HG03457 (cell line): ENCODE measurements around the gene INPP4B.

Experiments
- ATAC-seq: cut with Tn5 transposase; IDR thresholded peaks from one replicate; pipeline ENCODE4 v1.9.1; 2021; ENCODE audit warnings: moderate number of reproducible peaks; ENCODE audit not compliant: unreplicated experiment

INPP4B gene

DNA sequence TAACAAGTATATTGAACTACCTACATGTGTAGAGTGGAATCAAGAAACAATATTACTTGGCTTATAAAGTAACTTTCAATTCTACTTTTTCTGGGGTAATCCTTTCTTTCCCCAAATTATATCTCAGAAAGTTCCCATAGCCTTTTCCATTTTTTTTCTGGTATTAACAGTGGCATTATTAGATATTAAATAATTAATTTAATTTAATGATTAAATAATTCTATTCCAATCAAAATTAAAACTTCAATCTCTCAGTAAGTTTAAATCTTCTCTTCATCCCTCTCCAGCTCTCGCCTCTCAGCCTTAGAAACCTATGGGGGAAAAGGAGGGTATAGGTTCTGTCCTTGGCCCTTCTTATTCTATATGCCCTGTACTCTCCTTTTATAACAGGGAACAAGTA is 262.4 kb downstream of the INPP4B start:
- ATAC-seq: no peak

DNA sequence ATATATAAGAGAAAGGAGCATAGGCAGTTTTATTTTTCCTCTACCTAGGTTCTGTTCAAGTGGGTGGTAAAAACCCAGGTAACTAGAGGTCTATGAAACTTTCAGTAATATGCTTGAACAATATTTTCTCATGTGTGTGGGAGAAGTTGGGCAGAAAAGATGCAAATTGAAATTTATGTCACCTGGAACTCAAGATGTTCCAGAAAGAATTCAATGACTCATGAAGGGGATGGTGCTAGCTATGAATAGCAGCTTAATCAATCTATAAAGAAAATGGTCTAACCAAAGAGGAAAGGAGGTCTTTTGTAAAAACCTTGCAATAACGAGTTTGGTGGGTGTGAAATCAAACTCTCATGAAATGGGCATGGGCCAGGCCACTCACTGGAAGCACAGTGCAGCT is 263.8 kb downstream of the INPP4B start:
- ATAC-seq: no peak

DNA sequence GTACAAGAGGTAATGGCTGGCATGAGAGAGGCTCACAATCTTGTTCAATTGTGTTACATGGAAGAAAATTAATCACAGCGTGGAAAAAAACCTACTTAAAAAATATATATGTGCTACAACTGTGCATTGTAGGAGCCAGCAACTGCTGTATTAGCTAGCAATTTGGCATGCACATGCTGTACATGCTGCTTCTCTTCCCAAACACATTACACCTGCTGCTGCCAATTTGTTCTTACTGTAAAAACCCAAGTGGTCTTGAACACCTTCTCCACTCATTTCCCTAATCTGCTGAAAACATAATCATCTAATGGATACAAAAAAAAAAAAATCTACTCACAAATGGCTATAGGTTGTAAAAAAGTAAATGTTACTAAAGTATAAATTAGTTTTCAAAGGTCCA is 264.2 kb downstream of the INPP4B start:
- no peak for ATAC-seq

- no peak for ATAC-seq
Observed at GRCh38 chr4:142579443-142579842, 266.7 kb downstream of the INPP4B start.

- ATAC-seq: no peak
Observed at GRCh38 chr4:142574306-142574705, 271.8 kb downstream of the INPP4B start.

DNA sequence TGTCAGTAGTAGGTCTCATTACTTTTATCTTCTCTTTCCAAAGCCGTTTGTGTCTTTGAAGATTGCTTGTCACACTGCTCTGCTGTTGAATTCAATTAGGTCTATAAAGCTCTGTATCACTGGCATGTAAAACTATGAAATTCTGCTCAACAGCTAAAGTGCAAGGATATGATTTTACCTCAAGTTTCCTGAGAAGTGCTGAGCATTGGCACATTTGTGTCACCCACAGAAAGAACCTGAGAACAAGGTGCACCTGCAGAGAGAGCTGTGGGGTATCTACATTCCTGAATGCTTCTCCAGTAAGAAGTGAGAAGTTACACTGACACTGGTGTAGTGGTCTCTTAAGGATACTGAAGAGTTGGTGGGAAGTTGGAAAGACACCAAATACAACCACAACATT is 274.0 kb downstream of the INPP4B start:
- no peak for ATAC-seq

GRCh38 chr4:142567620-142568451 is 278.3 kb downstream of the INPP4B start:
- ATAC-seq: no peak

DNA sequence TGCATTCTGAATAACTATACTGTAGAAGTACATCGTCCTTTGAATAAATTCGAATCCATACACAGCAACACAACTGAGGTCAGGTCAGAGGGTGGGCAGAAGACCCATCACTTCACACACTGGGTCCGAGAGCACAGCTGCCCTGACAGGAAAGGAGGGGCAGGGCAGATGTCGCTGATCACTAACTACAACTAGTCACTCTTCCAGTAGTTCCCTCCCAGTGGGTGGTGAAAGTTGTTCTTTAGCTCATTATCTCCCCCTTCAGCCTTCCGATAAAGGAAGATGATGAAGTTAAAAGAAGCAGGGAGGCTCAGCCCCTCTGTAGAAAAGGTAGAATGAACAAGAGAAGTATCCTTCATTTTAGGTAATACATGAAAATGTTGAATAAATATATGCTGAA is 278.9 kb downstream of the INPP4B start:
- no peak for ATAC-seq

- ATAC-seq: no peak
Observed at GRCh38 chr4:142566777-142567176, 279.3 kb downstream of the INPP4B start.

DNA sequence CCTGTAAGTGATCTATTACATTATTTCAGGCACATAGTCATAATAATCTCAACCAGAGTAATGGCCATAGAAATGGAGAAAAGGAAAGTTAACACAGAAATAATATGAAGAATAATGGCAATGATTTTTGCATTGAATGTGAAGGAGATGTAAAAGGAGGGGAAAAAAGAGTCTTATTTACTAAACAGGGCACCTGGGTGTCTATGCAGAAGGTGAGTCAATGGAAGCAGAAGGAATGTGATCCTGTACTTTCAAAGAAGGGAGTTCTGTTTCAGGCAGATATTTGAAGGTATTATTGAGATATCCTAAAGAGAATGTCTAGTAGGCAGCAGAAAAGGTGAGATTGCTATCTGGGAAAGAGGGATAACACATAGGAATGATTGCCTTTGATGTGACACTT is 279.9 kb downstream of the INPP4B start:
- ATAC-seq: no peak

GRCh38 chr4:142565771-142566170 is 280.3 kb downstream of the INPP4B start:
- ATAC-seq: no peak

- no peak for ATAC-seq
Observed at GRCh38 chr4:142563682-142564291, 282.3 kb downstream of the INPP4B start.

- ATAC-seq: no peak
Observed at GRCh38 chr4:142559986-142560385, 286.1 kb downstream of the INPP4B start.

GRCh38 chr4:142558851-142559250 is 287.2 kb downstream of the INPP4B start:
- no peak for ATAC-seq

DNA sequence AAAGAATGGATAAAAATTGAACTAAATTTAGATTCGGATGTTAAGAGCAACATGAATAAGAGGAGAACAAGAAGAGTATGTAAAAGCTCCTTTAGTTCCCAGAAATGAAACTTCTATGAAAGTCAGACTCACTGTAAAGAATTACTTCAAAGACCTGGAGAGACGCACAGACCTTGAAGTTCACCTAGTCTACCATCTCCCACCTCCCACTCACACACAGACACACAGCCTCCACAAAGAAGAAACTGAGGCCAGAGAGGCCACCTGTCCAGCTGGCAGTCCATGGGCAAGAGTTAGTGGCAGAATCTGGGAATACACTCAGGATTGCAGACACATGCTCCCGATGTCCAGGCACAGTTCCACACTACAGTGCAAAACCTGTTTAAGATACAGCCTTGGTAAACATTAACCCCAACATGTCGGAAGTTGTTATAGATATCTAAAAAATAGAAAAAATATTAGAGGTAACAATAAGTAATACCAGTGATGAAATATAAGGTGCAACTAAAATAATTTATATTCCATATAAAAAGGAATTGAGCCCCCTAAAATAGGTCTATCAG is 288.8 kb downstream of the INPP4B start:
- no peak for ATAC-seq

DNA sequence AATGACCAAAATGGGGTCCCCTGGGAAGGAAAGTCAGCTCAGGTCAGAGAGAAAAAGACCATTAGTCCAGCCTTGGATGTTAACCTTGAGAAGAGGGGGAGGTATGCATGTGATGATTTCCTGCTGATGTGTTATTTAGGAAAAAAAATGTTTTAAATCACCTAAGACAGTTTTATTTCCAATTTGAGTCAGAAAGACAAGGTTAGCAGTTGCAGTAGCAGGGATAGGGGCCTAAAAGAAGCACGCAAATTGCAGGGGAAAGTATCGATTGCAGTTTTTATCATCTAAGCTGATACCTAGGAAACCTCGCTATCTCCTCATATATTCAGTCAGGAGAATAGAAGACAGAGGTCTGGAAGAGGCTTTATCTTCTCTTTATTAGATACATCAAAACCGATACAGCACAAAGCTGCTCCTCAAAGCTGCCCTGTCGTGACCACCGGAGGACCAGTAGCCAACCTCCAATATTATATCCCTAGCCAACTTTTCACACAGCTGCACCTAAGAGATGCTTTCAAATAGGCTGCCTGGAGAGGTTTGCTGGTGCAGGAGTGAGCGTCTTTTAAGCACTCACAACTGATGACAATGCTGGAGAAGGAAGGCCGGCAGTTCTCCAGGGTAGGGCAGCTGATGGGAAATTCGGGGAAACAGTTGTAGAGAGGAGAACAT is 289.4 kb downstream of the INPP4B start:
- ATAC-seq: no peak

GRCh38 chr4:142556048-142556447 is 290.1 kb downstream of the INPP4B start:
- ATAC-seq: no peak

DNA sequence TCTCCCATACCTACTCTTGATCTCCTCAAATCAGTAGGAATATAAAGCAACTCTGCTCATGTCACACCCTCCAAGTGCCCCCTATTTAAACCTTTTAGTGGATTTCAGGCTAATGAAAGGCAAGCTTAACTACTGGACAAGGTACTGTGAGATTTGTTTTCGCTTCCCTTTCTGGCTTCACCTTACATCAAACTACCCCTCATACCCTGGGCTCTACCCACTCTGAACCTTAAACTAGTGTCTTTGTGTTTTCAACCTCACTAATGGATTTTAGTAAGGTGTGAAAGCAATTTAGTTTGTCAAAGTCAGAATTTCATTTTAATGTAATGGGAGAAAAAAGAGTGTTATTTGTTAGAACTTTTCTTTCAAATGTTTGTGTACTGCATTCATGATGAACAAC is 291.7 kb downstream of the INPP4B start:
- ATAC-seq: no peak

- no peak for ATAC-seq
Observed at GRCh38 chr4:142551517-142552305, 294.4 kb downstream of the INPP4B start.

GRCh38 chr4:142550965-142551364 is 295.1 kb downstream of the INPP4B start:
- no peak for ATAC-seq
